Activated CD4-positive, CD25-positive, alpha-beta regulatory T cell treated with anti-CD3 and anti-CD28 coated beads, Interleukin-2, amount 50 U/mL, for 16 hours (primary cell): ENCODE measurements around the gene RHBDD1.
A peak's percentile ranks its signal among the peaks of the same experiment; 100 is the strongest.
"Not testable (repeated sequence)": the region's sequence is repeated elsewhere in the genome, so short reads cannot be mapped to it uniquely, and the experiment has no call there.

Source experiments
- DNase-seq: peaks from one replicate; pipeline ENCODE4 v3.0.0-alpha.2; 2020; ENCODE audit warnings: low read depth, low spot score

RHBDD1 gene

DNA sequence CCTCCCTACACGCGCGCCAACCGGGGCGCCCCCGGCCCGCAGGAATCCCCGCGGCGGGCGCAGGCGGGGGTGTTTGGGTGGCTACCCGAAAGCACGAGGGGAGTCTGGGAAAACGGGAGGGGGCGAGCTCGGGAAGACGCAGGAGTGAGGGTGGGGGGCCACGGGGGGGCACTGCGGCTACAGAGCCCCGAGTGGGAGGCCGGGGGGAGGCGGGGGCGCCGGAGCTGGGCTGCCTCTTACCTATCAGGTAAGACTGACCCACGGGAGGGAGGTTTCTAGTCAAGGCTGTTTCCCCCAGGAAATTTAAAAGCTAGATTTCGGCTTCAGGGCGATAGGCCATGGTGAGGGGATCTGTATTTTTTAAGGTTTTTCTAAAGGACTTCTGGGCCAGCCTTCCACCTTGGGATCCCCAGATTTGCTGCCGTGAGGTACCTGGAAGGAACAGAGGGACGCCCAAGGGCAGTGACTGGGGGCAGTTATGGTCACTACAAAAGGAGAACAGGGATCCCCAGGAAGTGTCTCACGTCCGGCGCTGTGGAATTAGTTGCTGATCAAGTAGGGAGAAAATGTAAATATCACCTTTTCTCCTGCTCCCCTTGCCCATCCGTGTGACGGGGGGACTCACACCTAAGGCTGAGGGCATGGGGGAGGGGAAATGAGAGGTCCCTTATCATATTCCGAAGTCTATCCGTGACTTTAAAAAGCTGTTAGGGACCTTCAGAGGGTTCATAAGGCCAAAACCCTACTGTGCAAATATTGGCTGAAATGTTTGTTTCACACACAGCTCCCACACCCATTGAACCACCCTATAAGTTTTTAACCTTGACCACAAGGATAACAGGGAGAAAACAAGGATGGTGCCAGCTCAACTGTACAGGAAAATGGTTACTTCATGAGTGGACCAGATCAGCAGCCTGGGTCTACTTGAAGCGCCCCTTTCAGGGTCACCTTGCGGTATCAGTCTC lies 35.6 kb upstream of the RHBDD1 start:
- DNase-seq, result no peak

DNA sequence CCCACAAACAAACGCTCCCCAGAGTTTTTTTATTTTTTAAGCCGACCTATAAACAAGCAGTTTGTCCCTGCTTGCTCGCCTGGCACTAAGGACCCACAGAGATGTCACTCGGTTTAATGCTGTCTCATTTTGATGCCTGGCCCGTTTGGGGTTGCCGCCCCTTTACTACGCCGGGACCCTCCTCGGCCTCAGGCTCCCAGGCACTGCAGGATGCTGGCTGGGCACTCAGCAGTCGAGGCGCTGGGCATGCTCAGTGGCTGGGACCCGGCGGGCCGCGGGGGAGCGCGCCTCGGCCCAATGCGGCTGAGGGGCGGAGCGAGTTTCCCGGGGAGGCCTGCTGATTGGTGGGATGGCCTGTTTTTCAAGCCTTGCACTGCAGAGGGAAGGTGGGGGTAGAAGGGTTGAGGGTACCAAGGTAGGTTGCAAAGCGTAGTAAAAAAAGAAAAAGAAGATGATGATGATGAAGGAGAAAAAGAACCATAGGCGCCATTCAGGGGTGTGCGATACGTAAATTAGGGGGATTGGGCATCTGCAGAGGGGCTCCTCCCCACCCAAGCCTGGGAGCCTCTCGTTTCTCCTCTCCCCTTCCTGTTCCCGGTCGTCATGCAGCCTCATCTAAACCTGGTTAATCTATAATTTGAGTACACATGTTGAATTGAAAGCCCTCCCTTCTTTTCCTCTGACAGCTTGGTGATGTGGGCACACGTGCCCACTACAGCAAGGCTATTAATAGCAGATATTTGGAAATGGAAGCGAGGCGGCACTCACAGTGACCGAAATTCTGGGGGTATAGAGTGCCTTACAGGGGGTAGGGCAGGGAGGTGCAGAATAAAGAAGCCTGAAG lies 34.7 kb upstream of the RHBDD1 start:
- peak; percentile 48 for DNase-seq

DNA sequence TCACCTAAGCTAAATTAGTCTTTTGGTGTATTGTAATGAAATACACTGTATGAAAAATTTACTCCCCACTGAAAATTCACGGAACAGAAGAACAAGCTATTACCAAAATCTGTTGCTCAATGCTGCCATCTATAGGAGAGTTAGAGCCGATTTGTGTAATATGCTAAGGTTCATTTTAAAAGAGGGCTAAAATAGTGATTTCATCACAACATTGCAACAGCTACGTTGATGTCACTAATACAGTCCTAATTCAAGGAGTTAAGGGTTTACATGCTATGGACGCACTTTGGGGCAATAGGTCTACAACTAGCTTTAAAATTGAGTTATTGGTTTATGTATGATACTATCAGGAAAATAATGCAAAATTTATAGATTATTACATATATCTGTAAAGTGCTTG lies 33.3 kb upstream of the RHBDD1 start:
- DNase-seq, result no peak

DNA sequence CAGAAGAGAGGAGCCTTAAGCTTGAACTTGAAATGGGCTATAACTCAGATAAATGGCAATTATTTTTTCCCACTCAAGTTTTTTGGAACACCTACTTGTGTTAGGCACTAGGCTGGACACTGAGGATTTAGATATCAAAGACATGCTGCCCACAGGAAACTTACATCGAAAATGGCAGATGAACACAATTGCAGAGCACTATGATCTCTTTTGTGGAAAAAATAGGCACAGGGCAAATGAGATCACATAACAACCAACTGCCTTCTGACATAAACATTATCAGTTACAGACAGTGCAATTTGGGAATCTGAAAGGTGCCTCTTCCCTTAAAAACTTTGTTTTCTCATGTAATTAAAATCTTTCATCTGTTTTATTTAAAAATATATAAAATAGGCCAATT lies 32.4 kb upstream of the RHBDD1 start:
- DNase-seq, result no peak

DNA sequence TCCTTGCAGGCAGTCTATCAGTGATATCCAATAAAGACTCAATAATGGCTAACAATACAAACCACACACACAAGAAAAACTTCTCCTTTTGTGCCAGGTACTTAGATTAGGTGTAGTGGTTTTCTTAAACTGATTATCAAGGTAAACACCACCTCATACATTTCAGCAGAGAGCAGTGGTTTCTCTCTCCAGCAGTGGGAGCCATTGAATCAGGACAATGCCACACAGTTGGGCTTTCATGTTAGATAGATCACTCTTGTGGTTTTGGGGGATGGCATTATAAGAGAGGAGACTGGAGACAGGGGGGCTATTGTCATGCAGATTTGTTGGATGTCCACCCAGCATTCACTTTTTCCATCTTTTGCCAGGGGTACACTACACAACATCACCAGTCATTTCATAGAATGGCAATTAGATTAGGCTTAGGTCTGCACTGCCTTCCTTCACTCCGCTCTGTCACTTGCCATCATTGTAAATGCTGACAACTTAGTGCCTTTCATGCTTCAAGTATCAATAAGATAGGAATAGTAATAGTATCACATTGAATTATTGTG lies 22.6 kb upstream of the RHBDD1 start:
- DNase-seq, result no peak

DNA sequence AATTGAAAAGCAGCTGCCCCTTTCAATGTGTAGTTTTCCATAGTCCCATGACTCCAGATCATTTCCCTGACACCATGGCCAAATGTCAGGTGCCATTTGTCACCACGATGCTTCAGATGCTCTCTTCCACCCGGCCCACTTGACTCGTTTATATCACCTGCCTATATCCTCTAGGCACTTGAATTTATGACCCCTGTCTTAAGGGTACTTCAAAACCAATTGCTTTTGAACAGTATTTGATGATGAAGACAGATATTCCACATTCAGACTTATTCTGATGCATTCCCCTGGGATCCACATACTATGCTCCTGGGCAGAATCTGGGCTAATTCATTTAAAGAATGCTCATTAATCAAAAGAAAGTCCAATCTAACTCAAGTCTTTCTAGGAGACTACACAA lies 16.9 kb upstream of the RHBDD1 start:
- DNase-seq, result no peak

DNA sequence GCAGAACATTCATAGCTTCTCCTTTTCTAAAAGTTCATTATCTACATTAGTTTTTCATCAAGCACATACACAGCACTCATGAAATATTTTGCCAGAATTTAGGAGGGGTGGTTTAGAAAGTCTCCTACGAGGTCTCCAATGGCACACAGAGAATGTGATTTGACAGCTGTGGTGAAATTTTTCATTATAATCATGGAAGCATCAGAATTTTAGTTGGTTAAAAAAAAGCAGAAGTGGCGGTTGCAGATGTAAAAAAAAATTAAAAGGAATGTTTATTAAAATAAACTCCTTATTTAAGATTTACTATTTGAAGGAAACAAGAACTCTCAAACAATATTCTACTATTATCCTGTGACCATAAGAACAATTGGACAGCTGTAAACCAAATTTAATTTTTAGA lies 10.8 kb upstream of the RHBDD1 start:
- no peak for DNase-seq

DNA sequence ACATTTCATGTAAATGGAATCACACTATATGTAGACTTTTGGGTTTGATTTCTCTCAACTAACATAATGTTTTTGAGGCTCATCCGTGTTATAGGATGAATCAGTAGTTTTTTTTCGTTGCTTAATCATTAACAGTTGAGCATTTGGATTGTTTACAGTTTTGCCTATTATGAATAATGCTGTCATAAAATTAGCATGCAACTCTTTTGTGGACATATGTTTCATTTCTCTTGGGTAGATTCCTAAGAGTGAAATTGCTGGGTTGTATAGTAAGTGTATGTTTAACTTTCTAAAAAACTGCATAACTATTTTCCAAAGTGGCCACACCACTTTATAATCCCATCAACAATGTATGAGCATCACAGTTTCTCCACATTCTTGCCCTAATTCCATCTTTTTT lies 7.7 kb upstream of the RHBDD1 start:
- no peak for DNase-seq

DNA sequence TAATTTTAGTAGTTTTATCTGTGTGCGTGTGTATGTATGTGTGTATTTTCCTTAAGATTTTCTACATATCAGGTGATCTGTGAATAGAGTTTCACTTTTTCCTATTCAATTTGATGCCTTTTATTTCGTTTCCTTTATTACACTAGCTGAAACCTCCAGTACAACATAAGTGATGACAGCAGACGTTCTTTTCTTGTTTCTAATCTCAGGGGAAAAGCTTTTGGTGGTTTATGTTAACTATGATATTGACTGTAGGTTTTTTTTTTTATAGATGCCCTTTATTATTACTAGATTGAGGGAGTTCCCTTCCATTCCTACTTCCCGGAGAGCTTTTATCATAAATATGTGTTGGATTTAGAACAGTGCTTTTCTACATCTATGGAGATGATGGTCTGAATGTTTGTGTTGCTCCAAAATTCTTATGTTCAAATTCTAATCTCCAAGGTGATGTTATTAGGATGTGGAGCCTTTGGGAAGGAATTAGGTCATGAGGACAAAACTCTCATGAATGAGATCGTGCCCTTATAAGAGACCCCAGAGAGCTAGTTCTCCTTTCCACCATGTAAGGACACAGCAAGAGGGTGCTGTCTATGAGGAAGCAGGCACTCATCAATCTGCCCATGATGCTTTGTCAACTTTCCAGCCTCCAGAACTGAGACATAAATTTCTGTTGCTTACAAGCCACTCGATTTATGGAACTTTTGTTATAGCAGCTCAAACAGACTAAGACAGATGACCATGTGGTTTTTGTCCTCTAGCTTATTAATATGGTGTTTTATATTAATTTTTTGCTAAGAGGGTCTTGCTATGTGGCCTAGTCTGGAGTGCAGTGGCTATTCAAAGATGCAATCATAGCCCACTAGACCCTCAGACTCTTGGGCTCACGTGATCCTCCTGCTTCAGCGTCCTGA lies 5.9 kb upstream of the RHBDD1 start:
- no peak for DNase-seq

DNA sequence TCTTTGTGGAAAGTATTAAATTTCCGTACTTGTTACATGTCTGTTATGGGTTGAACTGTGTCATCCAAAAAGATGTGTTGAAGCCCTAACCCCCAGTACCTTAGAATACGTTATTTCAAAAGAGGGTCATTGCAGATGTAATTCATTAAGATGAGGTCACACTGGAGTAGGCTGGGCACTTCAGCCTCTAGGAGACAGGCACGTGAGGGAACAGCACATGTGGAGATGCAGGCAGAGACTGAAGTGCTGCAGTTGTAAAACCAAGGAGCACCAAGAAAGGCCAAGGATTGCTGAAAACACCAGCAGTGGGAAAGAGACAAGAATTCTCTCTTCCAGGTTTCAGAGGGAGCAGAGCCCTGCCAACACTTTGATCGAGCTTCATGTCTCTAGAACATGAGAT lies 4.6 kb upstream of the RHBDD1 start:
- DNase-seq, result no peak

DNA sequence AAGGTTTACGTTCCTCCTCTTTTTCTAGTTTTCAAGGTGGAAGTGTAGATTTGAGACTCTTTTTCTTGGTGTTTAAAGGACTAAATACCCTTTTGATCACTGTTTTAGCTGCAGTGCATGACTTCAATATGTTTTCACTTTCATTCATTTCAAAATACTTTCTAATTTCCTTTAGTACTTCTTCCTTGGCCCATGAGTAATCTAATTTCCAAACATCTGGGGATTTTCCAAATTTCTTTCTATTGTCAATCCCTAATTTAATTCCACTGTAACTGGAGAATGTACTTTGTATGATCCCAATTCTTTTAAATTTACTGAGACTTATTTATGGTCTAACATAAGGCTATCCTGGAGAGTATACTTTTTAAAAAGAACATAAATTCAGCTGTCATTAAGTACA lies 3.8 kb upstream of the RHBDD1 start:
- no peak for DNase-seq

DNA sequence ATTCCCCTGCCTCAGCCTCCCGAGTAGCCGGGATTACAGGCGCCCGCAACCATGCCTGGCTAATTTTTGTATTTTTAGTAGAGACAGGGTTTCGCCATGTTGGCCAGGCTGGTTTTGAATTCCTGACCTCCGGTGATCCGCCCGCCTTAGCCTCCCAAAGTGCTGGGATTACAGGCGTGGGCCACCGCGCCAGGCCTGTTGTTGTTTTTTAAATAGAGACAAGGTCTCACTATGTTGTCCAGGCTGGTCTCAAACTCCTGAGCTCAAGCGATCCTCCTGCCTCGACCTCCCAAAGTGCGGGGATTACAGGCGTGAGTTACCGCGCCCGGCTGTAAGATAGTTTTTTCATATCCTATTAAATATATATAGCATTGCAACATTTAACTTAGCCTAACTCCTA lies 974 bp upstream of the RHBDD1 start:
- DNase-seq, result not testable (repeated sequence)

DNA sequence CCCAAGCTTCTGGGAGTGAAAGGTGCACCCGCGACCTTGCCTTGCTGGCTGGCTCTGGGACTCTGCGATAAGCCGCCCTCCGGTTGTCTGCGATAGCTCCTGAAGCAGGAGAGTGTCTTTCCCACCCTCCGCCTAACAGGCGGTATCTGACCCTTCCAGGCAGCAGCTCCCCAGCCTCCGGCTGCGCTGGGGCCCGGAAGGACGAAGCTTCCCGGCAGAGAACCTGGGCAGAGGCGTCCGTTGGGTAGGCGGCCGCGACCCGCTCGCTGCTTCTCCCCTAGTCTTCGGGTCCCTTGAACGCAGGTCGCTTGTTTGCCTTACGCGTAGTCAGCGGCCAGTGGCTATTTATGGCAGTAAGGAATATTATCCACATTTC lies 446 bp upstream of the RHBDD1 start:
- DNase-seq, result no peak

DNA sequence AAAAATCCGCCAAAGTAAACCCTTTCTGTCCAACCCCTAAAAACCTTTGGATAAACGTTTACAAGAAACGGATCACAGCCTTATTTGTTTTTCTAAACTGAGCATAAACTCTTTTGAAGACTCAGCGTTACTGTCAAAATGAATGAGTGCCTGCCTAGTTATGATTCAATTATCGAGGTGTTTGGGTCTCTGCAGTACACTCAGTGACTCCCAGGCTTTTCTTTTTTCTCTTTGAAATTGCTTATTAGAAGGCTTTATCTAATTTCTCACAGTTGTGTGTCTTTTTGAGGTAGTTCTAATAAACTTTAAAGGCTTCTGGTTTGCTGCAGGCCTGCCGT lies 663 bp downstream of the RHBDD1 start:
- no peak for DNase-seq

DNA sequence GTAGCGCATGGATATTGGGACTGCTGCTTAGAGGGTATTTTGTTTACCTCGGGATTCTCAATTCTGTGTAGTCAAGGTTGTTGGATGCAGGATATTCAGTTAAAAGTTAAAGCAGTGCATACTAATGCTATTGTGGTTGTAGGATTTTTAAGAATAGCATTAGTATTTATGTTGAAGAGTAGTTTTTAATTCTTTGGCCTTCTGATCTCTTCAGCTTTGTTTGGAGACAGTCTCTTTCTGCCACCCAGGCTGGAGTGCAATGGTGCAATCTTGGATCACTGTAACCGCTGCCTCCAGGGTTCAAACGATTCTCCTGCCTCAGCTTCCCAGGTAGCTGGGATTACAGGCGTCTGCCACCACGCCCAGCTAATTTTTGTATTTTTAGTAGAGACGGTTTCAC lies 1.5 kb downstream of the RHBDD1 start:
- DNase-seq, result no peak

DNA sequence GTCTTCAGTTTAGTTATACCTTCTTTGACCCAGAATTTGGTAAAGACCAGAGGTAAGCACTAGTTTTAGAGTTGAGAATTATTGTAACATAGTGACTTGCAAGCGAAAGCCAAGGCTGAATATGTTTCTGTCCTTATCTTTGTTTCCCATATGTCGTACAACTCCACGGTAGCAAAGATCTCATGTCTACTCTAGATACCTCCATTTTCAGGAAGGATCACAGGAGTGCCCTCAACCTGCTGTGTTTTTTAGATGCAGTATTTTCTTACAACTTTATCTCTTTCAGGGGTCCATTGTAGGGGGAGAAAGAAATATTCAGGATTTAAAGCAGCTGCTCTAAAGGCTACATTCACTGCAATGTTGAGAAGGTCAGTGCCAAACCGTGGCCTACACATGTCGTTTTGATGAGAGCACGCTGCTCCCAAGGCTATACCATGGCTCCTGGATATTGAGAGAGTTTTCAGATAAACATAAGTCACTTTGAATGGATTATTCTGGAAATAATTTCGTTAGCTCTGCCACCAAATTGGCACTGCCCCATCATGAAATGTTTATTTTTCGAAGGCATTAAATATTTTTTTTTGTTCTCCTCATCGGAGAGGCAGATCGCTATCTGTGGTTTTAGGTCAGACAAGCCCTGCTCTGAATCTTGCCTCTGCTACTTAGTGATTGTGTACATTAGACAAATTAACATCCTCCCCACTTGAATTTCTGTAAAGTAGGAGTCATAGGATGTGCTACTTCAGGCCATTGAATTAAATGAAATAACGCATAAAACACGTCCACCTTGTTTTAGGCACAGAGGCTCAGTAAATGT lies 2.1 kb downstream of the RHBDD1 start:
- no peak for DNase-seq

DNA sequence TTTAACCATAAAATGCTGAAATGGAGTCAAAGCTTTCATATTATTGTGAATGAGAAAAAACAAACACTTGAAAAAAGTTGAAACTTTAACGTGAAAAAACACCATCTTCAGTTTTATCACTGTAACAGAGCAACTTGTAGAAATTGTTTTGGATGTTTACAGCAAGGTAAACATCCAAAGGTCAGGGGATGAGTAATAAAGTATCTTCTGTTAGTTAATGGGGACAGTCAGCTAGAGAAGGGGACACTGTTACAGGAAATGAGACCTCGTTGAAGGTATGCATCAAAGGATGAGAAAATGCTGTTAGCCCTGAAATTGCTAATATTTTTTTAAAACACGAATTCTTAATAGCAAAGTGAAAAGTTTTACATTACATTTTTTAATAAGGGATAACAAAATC lies 2.9 kb downstream of the RHBDD1 start:
- DNase-seq, result no peak

DNA sequence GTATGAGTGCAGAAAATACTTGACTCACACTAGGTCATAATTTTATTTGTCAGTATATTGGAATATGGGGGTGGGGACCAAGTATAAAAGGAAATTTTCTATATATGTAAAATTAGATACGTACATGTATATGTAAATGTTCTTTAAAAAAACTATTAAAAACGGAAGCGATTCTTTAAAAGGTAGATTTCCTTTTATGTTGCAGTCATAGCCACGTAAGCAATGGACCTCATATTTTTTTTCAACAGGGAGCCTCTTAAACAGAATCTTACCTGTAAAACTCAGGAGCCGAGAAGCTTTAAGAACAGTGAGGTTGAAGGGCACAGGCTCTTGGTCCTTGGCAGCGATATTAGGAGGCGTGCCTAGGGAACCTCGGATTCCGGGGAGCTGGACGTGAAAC lies 3.3 kb downstream of the RHBDD1 start:
- no peak for DNase-seq

DNA sequence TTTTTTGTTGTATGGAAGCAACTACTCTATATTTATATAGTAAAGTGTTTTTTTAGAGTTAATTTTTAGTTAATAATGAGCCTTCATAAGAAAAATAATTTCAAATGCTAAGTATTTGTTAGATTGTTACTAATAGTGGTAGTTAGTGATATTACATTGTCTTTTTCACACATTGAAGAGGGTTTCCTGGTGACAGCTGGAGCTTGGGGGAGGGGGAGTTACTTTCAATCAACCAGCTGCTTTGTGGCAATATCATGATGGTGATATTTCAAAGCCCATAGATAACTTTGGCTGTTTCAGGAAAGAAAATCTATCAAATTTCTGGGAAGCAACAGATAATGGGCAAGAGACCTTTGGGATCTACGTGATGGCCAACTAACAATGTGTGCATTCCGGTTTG lies 4.1 kb downstream of the RHBDD1 start:
- DNase-seq, result no peak

DNA sequence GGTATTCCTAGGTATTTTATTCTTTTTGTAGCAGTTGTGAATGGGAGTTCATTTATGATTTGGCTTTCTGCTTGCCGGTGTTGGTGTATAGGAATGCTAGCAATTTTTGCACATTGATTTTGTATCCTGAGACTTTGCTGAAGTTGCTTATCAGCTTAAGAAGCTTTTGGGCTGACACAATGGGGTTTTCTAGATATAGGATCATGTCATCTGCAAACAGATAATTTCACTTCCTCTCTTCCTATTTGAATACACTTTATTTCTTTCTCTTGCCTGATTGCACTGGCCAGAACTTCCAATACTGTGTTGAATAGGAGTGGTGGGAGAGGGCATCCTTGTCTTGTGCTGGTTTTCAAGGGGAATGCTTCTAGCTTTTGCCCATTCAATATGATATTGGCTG lies 7.1 kb downstream of the RHBDD1 start:
- not testable (repeated sequence) for DNase-seq
